SK-N-MC (cell line): ENCODE results near the gene PPP6R3.

Experiments used
- EZH2 ChIP-seq: fragments of 200-600 bp; sonication (generic); IDR thresholded peaks from one replicate; pipeline ENCODE4 v1.6.1; 2017; ENCODE audit warnings: antibody characterized with exemption
- FOXP2 ChIP-seq: optimal IDR thresholded peaks from 2 replicates; pipeline ENCODE3; 2011; ENCODE audit warnings: mild to moderate bottlenecking, moderate library complexity; ENCODE audit not compliant: insufficient read depth; ENCODE audit errors: extremely low read length, control extremely low read depth
- POLR2AphosphoS5 ChIP-seq: IDR thresholded peaks from 2 replicates; pipeline ENCODE4 v1.6.1; 2012; ENCODE audit warnings: mild to moderate bottlenecking, low read depth, low read length, borderline replicate concordance

DNA sequence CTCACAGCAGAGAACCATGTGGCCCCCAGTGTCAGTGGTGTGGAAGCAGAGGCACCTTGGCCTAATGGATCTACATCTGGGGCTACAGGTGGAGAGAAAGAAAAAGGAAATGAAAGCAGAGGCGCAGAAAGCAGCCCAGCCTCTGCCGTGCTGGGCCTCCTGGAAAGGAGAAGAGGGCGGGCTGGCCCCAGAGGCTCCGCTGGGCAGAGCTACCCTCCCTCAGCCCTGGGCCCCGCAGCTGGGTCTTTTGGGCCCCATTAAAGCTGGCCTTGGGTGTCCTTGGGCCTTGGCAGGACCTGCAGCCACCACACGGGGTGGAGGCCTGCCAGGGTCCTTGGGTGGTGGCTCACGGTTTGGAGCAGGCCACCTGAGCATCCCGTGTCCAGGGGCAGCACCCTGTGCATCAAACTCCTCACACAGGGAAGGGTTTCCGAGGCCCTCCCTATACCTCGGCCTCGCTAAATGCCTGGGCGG, 192.2 kb downstream of the PPP6R3 start:
- TF ChIP-seq EZH2 (no peak), POLR2AphosphoS5 (no peak), FOXP2 (no peak)
